IMR-90 (cell line): Measurements from ENCODE around the gene ANKRD31. TPM values are rescaled to one million over a fixed set of nuclear protein-coding genes. Genes with fewer than 3 reads are reported as not detected.

Source experiments
- ATAC-seq: fragments of 200-7000 bp; cut with Tn5 transposase; 2 replicates; pipeline ENCODE4 v1.9.1; 2020; ENCODE audit warnings: low read depth, mild to moderate bottlenecking, moderate library complexity
- BruUV-seq: library from RNA; stranded (reverse); fragments of 400-500 nt; replicated peaks from 2 replicates; lab custom pipeline; 2021; lab: Mats Ljungman, UMichigan
- CTCF ChIA-PET: fragments of 300-600 bp; formaldehyde crosslinking; extraction: SDS; loops from one replicate; lab custom pipeline; 2021; ENCODE audit warnings: antibody characterized with exemption; lab: Yijun Ruan, JAX
- POLR2A ChIA-PET: fragments of 300-600 bp; sonication (Branson Sonifier 250); formaldehyde crosslinking; loops from one replicate; lab custom pipeline; 2022; ENCODE audit warnings: antibody characterized with exemption; ENCODE audit not compliant: unreplicated experiment; lab: Charles Lee
- DNase-seq: peaks from one replicate; pipeline ENCODE4 v3.0.0; 2013
- H2AFZ ChIP-seq: replicated peaks from 2 replicates; pipeline ENCODE3; 2013; ENCODE audit warnings: low read length, mild to moderate bottlenecking; ENCODE audit not compliant: poor library complexity
- H2AK5ac ChIP-seq: 2 replicates; pipeline ENCODE4 v1.6.1; 2013; ENCODE audit warnings: low read depth, low read length, inconsistent platforms
- H2AK9ac ChIP-seq: replicated peaks from 2 replicates; pipeline ENCODE3; 2013; ENCODE audit warnings: mild to moderate bottlenecking, low read depth, low read length, moderate library complexity; ENCODE audit not compliant: poor library complexity
- H2BK120ac ChIP-seq: 2 replicates; pipeline ENCODE4 v1.6.1; 2013; ENCODE audit warnings: low read depth, low read length, inconsistent platforms
- H2BK15ac ChIP-seq: 3 replicates; pipeline ENCODE4 v1.6.1; 2013; ENCODE audit warnings: low read depth, low read length, inconsistent platforms
- H2BK20ac ChIP-seq: 2 replicates; pipeline ENCODE4 v1.6.1; 2013; ENCODE audit warnings: low read depth, mild to moderate bottlenecking, inconsistent platforms, low read length, moderate library complexity
- H2BK5ac ChIP-seq: 2 replicates; pipeline ENCODE4 v1.6.1; 2013; ENCODE audit warnings: mild to moderate bottlenecking, low read depth, low read length, inconsistent platforms; ENCODE audit not compliant: poor library complexity, severe bottlenecking
- H3K14ac ChIP-seq: replicated peaks from 2 replicates; pipeline ENCODE4 v1.6.1; 2013; ENCODE audit warnings: low read depth, low read length, inconsistent platforms
- H3K18ac ChIP-seq: 2 replicates; pipeline ENCODE4 v1.6.1; 2013; ENCODE audit warnings: low read depth, low read length, control low read depth
- H3K23ac ChIP-seq: 2 replicates; pipeline ENCODE4 v1.6.1; 2013; ENCODE audit warnings: low read depth, low read length, inconsistent platforms
- H3K27ac ChIP-seq: 2 replicates; pipeline ENCODE4 v1.5.1; 2013; ENCODE audit warnings: mild to moderate bottlenecking, control low read depth, low read length; ENCODE audit not compliant: insufficient read depth
- H3K27me3 ChIP-seq: 2 replicates; pipeline ENCODE4 v1.6.1; 2013; ENCODE audit warnings: low read length; ENCODE audit not compliant: control insufficient read depth, insufficient read depth
- H3K36me3 ChIP-seq: 2 replicates; pipeline ENCODE4 v1.6.1; 2013; ENCODE audit warnings: low read length, mixed read lengths; ENCODE audit not compliant: control insufficient read depth, insufficient read depth
- H3K4ac ChIP-seq: 2 replicates; pipeline ENCODE4 v1.6.1; 2013; ENCODE audit warnings: low read depth, low read length, inconsistent platforms
- H3K4me1 ChIP-seq: 2 replicates; pipeline ENCODE4 v1.6.1; 2013; ENCODE audit warnings: low read length, mixed read lengths; ENCODE audit not compliant: control insufficient read depth, insufficient read depth
- H3K4me2 ChIP-seq: 2 replicates; pipeline ENCODE4 v1.6.1; 2013; ENCODE audit warnings: low read depth, mild to moderate bottlenecking, control low read depth, low read length, moderate library complexity
- H3K4me3 ChIP-seq: 2 replicates; pipeline ENCODE4 v1.5.1; 2013; ENCODE audit warnings: low read depth, mild to moderate bottlenecking, control low read depth, low read length, moderate library complexity; ENCODE audit not compliant: insufficient read depth
- H3K56ac ChIP-seq: 2 replicates; pipeline ENCODE4 v1.6.1; 2013; ENCODE audit warnings: low read length, inconsistent platforms; ENCODE audit not compliant: insufficient read depth; ENCODE audit errors: extremely low read depth
- H3K79me1 ChIP-seq, 2 experiments: 2 replicates each; pipeline ENCODE4 v1.6.1; 2013; ENCODE audit warnings: low read length in 2 of 2, inconsistent platforms in 1 of 2, low read depth in 1 of 2
- H3K9ac ChIP-seq: 2 replicates; pipeline ENCODE4 v1.6.1; 2013; ENCODE audit warnings: low read depth, low read length, control low read depth
- H3K9me1 ChIP-seq: 2 replicates; pipeline ENCODE4 v1.6.1; 2013; ENCODE audit warnings: low read length, inconsistent platforms; ENCODE audit not compliant: insufficient read depth
- H3K9me3 ChIP-seq: 2 replicates; pipeline ENCODE4 v1.6.1; 2013; ENCODE audit warnings: low read length; ENCODE audit not compliant: control insufficient read depth, insufficient read depth
- H4K20me1 ChIP-seq: 2 replicates; pipeline ENCODE4 v1.6.1; 2013; ENCODE audit warnings: low read length, inconsistent platforms; ENCODE audit not compliant: insufficient read depth
- H4K5ac ChIP-seq: 2 replicates; pipeline ENCODE4 v1.6.1; 2013; ENCODE audit warnings: mild to moderate bottlenecking, low read depth, low read length, control low read depth
- H4K8ac ChIP-seq, 2 experiments: 2 replicates each; pipeline ENCODE4 v1.6.1; 2013; ENCODE audit warnings: low read depth in 2 of 2, low read length in 2 of 2, control low read depth in 1 of 2, inconsistent platforms in 1 of 2
- H4K91ac ChIP-seq: 2 replicates; pipeline ENCODE4 v1.6.1; 2013; ENCODE audit warnings: low read depth, low read length, inconsistent platforms; ENCODE audit not compliant: insufficient read depth
- BHLHE40 ChIP-seq: fragments of 150-350 bp; IDR thresholded peaks from 2 replicates; pipeline ENCODE4 v1.6.1; 2016; ENCODE audit warnings: mild to moderate bottlenecking, low read depth, low read length
- CEBPB ChIP-seq: IDR thresholded peaks from 2 replicates; pipeline ENCODE4 v1.6.1; 2012; ENCODE audit warnings: low read depth, low read length, improper control_type of control experiment
- CHD1 ChIP-seq: IDR thresholded peaks from 2 replicates; pipeline ENCODE4 v1.6.1; 2012; ENCODE audit warnings: low read depth, low read length, improper control_type of control experiment
- FOS ChIP-seq: fragments of 150-350 bp; IDR thresholded peaks from 2 replicates; pipeline ENCODE4 v1.6.1; 2016; ENCODE audit warnings: low read depth, low read length
- MAFK ChIP-seq: IDR thresholded peaks from 2 replicates; pipeline ENCODE4 v1.6.1; 2012; ENCODE audit warnings: low read depth, low read length, improper control_type of control experiment
- MAZ ChIP-seq: IDR thresholded peaks from 2 replicates; pipeline ENCODE4 v1.6.1; 2012; ENCODE audit warnings: low read depth, mild to moderate bottlenecking, low read length, improper control_type of control experiment, moderate library complexity, borderline replicate concordance
- MXI1 ChIP-seq: IDR thresholded peaks from 2 replicates; pipeline ENCODE4 v1.6.1; 2012; ENCODE audit warnings: low read depth, mild to moderate bottlenecking, low read length, moderate library complexity, borderline replicate concordance
- NFE2L2 ChIP-seq: fragments of 150-350 bp; IDR thresholded peaks from 2 replicates; pipeline ENCODE4 v1.6.1; 2016; ENCODE audit warnings: low read depth, mild to moderate bottlenecking, low read length
- RAD21 ChIP-seq: IDR thresholded peaks from 2 replicates; pipeline ENCODE4 v1.6.1; 2012; ENCODE audit warnings: low read length, improper control_type of control experiment
- RCOR1 ChIP-seq: IDR thresholded peaks from 2 replicates; pipeline ENCODE4 v1.6.1; 2012; ENCODE audit warnings: mild to moderate bottlenecking, low read length, improper control_type of control experiment; ENCODE audit not compliant: insufficient replicate concordance
- RFX5 ChIP-seq: IDR thresholded peaks from 2 replicates; pipeline ENCODE4 v1.8.0; 2012; ENCODE audit warnings: low read depth, mild to moderate bottlenecking, low read length, moderate library complexity
- SMC3 ChIP-seq: fragments of 150-350 bp; IDR thresholded peaks from 2 replicates; pipeline ENCODE4 v1.6.1; 2016; ENCODE audit warnings: low read depth, mild to moderate bottlenecking, antibody characterized with exemption, low read length, moderate library complexity
- WGBS, 2 experiments: methylation state at CpG; one replicate each; pipeline versions ENCODE4 v1.1.5 to v1.1.7; 2013; ENCODE audit warnings: missing lambda C conversion rate in 2 of 2; ENCODE audit not compliant: insufficient read length in 1 of 2; ENCODE audit errors: extremely low coverage in 2 of 2; 5-methylcytosine and 5-hydroxymethylcytosine counted together
- dilution Hi-C: fragments of 300-500 bp; cut with HindIII; formaldehyde crosslinking; loops from one replicate; pipeline ENCODE4 v1.14.3; 2018; ENCODE audit warnings: low sequenced_read_pairs; ENCODE audit not compliant: unreplicated experiment
- in situ Hi-C: fragments of 300-500 bp; cut with MboI; formaldehyde crosslinking; loops from 3 replicates; pipeline ENCODE4 v1.14.3; 2019; ENCODE audit warnings: low sequenced_read_pairs, inconsistent platforms, mixed read lengths
- intact Hi-C: fragments of 100-400 bp; cut with micrococcal nuclease; formaldehyde crosslinking; loops from 2 replicates; pipeline ENCODE4 v1.10.0; 2022
- polyA plus RNA-seq, 3 experiments: library from polyadenylated mRNA; depleted of rRNA; stranded (reverse); fragments of >200 nt; gene quantifications; 2 replicates each; pipeline ENCODE4 v1.2.3, GENCODE V29; 2012; ENCODE audit warnings: low replicate concordance in 1 of 3
- total RNA-seq: library from RNA; depleted of rRNA; stranded (reverse); fragments of >200 nt; gene quantifications from 2 replicates; pipeline ENCODE4 v1.2.3, GENCODE V29; 2012
- TF ChIP-seq, protein P1 (sequence below): conservative IDR thresholded peaks from 2 replicates; pipeline ENCODE4 v1.5.1; 2012; ENCODE audit warnings: mild to moderate bottlenecking, low read depth, low read length, improper control_type of control experiment
- TF ChIP-seq, protein P2 (sequence below): fragments of 150-350 bp; IDR thresholded peaks from 2 replicates; pipeline ENCODE4 v1.6.1; 2016; ENCODE audit warnings: low read depth, mild to moderate bottlenecking, low read length, moderate library complexity, borderline replicate concordance
- TF ChIP-seq, protein P3 (sequence below): fragments of 150-350 bp; IDR thresholded peaks from 2 replicates; pipeline ENCODE4 v1.6.1; 2017; ENCODE audit warnings: mild to moderate bottlenecking, antibody characterized with exemption, low read length, low read depth

Gene ANKRD31
- total and polyA plus RNA-seq, 2 of the 4 experiments (the other 2 are of a cell fraction), result under 0.01 to 0.02 TPM

DNA sequence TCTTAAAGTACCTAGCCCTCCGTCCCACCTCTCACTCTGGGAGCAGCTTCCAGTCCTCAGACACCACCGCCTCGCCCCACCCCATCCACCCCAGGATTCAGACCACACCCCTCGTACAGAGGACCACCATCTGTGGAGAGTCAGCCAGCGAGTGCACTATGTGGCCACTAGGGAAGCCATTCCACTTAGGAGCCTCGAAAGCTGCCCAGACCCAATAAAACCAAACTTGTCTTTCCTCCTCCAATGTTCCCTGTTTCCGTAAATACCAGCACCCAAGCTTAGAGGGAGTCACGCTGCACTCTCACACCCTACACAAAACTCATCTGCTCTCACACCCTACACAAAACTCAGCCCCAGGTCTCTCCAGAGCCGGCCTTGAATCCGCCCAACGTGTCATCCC is 186.3 kb downstream of the ANKRD31 start:
- no TSS peak for BruUV-seq
- 87% methylated on average over 8 of the region's 11 CpGs; no CpG with 5 or more reads in 1 of the 2 experiments for WGBS, 2 experiments

More for the DNA sequence above, 186.3 kb downstream of the ANKRD31 start:
- ChIA-PET POLR2A (no interaction called here), CTCF (interaction anchor here (0.6 to 1.4 kb wide), 8 partner anchors 9 to 274 kb away, joined by 3 to 7 read pairs (median 5); no protein-coding TSS in a partner anchor)
- H3K4ac ChIP-seq, result peak overlapping the region; percentile 30; the same call in 1 of the 2 replicates
- TF ChIP-seq CEBPB (no peak), MXI1 (no peak), BHLHE40 (no peak), RCOR1 (no peak), SMC3 (no peak), MAFK (no peak), FOS (no peak), MAZ (no peak), RAD21 (peak; percentile 9; the same call in 1 of the 2 replicates), NFE2L2 (no peak), CHD1 (no peak), RFX5 (no peak)
- TF ChIP-seq, protein P1, sequence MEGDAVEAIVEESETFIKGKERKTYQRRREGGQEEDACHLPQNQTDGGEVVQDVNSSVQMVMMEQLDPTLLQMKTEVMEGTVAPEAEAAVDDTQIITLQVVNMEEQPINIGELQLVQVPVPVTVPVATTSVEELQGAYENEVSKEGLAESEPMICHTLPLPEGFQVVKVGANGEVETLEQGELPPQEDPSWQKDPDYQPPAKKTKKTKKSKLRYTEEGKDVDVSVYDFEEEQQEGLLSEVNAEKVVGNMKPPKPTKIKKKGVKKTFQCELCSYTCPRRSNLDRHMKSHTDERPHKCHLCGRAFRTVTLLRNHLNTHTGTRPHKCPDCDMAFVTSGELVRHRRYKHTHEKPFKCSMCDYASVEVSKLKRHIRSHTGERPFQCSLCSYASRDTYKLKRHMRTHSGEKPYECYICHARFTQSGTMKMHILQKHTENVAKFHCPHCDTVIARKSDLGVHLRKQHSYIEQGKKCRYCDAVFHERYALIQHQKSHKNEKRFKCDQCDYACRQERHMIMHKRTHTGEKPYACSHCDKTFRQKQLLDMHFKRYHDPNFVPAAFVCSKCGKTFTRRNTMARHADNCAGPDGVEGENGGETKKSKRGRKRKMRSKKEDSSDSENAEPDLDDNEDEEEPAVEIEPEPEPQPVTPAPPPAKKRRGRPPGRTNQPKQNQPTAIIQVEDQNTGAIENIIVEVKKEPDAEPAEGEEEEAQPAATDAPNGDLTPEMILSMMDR, result peak; percentile 34
- TF ChIP-seq, protein P2, sequence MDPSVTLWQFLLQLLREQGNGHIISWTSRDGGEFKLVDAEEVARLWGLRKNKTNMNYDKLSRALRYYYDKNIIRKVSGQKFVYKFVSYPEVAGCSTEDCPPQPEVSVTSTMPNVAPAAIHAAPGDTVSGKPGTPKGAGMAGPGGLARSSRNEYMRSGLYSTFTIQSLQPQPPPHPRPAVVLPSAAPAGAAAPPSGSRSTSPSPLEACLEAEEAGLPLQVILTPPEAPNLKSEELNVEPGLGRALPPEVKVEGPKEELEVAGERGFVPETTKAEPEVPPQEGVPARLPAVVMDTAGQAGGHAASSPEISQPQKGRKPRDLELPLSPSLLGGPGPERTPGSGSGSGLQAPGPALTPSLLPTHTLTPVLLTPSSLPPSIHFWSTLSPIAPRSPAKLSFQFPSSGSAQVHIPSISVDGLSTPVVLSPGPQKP, result no peak
- TF ChIP-seq, protein P3, sequence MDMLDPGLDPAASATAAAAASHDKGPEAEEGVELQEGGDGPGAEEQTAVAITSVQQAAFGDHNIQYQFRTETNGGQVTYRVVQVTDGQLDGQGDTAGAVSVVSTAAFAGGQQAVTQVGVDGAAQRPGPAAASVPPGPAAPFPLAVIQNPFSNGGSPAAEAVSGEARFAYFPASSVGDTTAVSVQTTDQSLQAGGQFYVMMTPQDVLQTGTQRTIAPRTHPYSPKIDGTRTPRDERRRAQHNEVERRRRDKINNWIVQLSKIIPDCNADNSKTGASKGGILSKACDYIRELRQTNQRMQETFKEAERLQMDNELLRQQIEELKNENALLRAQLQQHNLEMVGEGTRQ, result no peak
- in situ Hi-C loops, result no loop called here
- no peak overlapping the region for H3K14ac ChIP-seq
- DNase-seq, result no peak
- H3K9me3 ChIP-seq, result no peaks in the 10 kb centered on the region
- peak overlapping the region; percentile 12 for H2AFZ ChIP-seq
- peaks cover 21% of the 10 kb centered on the region for H3K4me1 ChIP-seq
- no peak overlapping the region for H3K27ac ChIP-seq
- H3K36me3 ChIP-seq, result peaks cover 6% of the 10 kb centered on the region; the same call in 1 of the 2 replicates
- peak overlapping the region; percentile 33 for H2AK5ac ChIP-seq
- H3K18ac ChIP-seq, result no peak overlapping the region
- H3K9ac ChIP-seq, result no peak overlapping the region
- H3K23ac ChIP-seq, result no peak overlapping the region
- intact Hi-C loops, result loop anchor here (2.0 to 10.0 kb wide), 5 partner anchors 214 to 1764 kb away; partner anchors contain the start of genes F2RL1, GFM2 and NSA2
- dilution Hi-C loops, result no loop called here
- H3K9me1 ChIP-seq, result peaks cover 31% of the 10 kb centered on the region
- H2AK9ac ChIP-seq, result peak overlapping the region; percentile 51
- peaks cover 3 to 50% of the 10 kb centered on the region in 2 experiments; a peak in 3 of 4 replicates for H3K79me1 ChIP-seq
- no peak overlapping the region for H4K91ac ChIP-seq
- no peak overlapping the region for H2BK20ac ChIP-seq
- peak overlapping the region; percentile 36; the same call in 1 of the 2 replicates for H2BK120ac ChIP-seq
- H3K56ac ChIP-seq, result no peak overlapping the region
- peaks cover 7% of the 10 kb centered on the region; the same call in 1 of the 2 replicates for H4K20me1 ChIP-seq
- no peak overlapping the region for H3K4me2 ChIP-seq
- no peak for ATAC-seq
- H2BK15ac ChIP-seq, result no peak overlapping the region
- no peak overlapping the region for H3K4me3 ChIP-seq
- no peaks in the 10 kb centered on the region for H3K27me3 ChIP-seq
- no peak overlapping the region for H4K5ac ChIP-seq
- H4K8ac ChIP-seq, result peak overlapping the region in 1 of 2 experiments; percentile 64; a peak in 1 of 4 replicates
- no peak overlapping the region for H2BK5ac ChIP-seq
